Osteocyte (in vitro differentiated cells): ENCODE measurements around the gene SRD5A1. TPM values are rescaled to one million over a fixed set of nuclear protein-coding genes. Genes with fewer than 3 reads are reported as not detected.

Source experiments
- DNase-seq: peaks from one replicate; pipeline ENCODE4 v3.0.0; 2021; ENCODE audit warnings: mixed read lengths; ENCODE audit not compliant: unreplicated experiment; ENCODE audit errors: extremely low spot score
- H3K27ac Mint-ChIP-seq: one replicate; pipeline ENCODE4 v1.8.0; 2021; ENCODE audit warnings: mild to moderate bottlenecking, mixed read lengths; ENCODE audit not compliant: unreplicated experiment
- H3K27me3 Mint-ChIP-seq: one replicate; pipeline ENCODE4 v1.8.0; 2021; ENCODE audit warnings: mixed read lengths; ENCODE audit not compliant: unreplicated experiment
- H3K36me3 Mint-ChIP-seq: one replicate; pipeline ENCODE4 v1.8.0; 2021; ENCODE audit warnings: mixed read lengths; ENCODE audit not compliant: unreplicated experiment
- H3K4me1 Mint-ChIP-seq: one replicate; pipeline ENCODE4 v1.8.0; 2021; ENCODE audit warnings: mixed read lengths; ENCODE audit not compliant: unreplicated experiment
- H3K4me3 Mint-ChIP-seq: one replicate; pipeline ENCODE4 v1.8.0; 2021; ENCODE audit warnings: mild to moderate bottlenecking, moderate library complexity, mixed read lengths; ENCODE audit not compliant: unreplicated experiment
- H3K9me3 Mint-ChIP-seq: one replicate; pipeline ENCODE4 v1.8.0; 2021; ENCODE audit warnings: mixed read lengths; ENCODE audit not compliant: unreplicated experiment
- total RNA-seq: library from RNA; stranded (reverse); gene quantifications from 2 replicates; pipeline ENCODE4 v1.2.1, GENCODE V29; 2021
- TF ChIP-seq, protein P1 (sequence below): fragments of 200-600 bp; sonication (generic); IDR thresholded peaks from 2 replicates; pipeline ENCODE4 v1.5.0; 2021; ENCODE audit warnings: antibody characterized with exemption, mild to moderate bottlenecking, moderate library complexity

SRD5A1 gene
- total RNA-seq, 1 donor from 2014 or later: 25.0 TPM

DNA sequence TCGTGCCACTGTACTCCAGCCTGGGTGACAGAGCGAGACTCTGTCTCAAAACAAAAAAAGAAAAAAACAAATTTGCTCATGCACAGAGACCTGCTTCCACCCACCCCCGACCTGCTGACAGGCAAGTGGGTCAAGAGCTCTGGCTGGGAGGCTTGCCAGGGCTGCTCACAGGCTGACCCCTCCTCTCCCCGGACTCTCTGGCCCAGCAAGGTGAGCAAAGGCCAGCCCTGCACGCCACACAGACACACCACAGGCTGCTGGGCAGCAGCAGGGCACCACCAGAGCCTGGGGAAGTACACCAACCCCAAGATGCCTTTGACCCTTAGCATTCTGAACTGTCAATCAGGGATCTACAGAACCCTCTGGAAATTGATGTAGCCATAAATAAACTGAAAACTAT is 29.6 kb upstream of the SRD5A1 start:
- Mint-ChIP-seq H3K27me3 (no peaks in the 10 kb centered on the region), H3K36me3 (peaks cover 61% of the 10 kb centered on the region), H3K4me1 (no peaks in the 10 kb centered on the region), H3K27ac (no peak overlapping the region), H3K4me3 (no peak overlapping the region), H3K9me3 (no peaks in the 10 kb centered on the region)
- DNase-seq: no peak
- TF ChIP-seq, protein P1, sequence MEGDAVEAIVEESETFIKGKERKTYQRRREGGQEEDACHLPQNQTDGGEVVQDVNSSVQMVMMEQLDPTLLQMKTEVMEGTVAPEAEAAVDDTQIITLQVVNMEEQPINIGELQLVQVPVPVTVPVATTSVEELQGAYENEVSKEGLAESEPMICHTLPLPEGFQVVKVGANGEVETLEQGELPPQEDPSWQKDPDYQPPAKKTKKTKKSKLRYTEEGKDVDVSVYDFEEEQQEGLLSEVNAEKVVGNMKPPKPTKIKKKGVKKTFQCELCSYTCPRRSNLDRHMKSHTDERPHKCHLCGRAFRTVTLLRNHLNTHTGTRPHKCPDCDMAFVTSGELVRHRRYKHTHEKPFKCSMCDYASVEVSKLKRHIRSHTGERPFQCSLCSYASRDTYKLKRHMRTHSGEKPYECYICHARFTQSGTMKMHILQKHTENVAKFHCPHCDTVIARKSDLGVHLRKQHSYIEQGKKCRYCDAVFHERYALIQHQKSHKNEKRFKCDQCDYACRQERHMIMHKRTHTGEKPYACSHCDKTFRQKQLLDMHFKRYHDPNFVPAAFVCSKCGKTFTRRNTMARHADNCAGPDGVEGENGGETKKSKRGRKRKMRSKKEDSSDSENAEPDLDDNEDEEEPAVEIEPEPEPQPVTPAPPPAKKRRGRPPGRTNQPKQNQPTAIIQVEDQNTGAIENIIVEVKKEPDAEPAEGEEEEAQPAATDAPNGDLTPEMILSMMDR: no peak

DNA sequence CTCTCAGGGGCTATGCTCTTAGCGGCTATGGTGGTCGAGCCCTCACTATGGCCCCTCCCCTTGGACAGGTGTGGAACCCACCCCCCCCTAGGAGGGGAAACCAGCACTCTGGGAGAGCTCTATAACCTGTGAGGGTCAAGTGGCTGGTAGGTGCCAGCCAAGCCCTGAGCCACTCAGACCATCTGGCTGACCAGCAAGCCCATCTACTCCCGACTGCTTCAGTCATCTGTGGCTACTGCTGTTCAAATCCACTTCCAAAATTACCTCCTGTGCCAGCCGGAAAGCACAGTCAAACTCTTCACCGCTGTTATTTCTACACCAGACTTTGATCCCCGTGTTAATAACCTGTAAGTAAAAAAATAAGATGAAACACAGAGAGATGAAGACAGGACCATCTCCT is 28.9 kb upstream of the SRD5A1 start:
- H3K4me3 Mint-ChIP-seq: no peak overlapping the region
- no peaks in the 10 kb centered on the region for H3K4me1 Mint-ChIP-seq
- H3K27ac Mint-ChIP-seq: no peak overlapping the region
- H3K36me3 Mint-ChIP-seq: peaks cover 63% of the 10 kb centered on the region
- no peaks in the 10 kb centered on the region for H3K27me3 Mint-ChIP-seq
- H3K9me3 Mint-ChIP-seq: no peaks in the 10 kb centered on the region
- DNase-seq: no peak
- TF ChIP-seq, protein P1: no peak

DNA sequence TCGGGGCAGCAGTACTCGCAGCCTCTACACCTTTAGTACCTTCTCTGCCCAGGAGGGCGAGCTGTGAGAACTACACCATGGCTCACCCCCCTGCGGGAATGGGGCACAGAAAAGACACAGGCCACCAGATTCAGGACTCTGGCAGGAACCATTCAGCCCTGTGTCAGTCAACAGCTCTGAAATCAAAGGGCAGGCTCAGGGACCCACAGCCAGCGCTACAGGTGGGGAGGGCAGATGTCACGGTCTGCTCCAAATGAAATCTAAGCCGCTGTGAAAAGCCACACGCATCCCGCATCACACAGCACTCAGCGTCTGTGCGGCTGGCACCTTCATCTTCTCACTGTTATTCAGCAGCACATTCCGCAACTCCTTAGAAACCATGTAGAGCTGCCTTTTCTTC is 28.3 kb upstream of the SRD5A1 start:
- TF ChIP-seq, protein P1: no peak
- Mint-ChIP-seq H3K9me3 (no peaks in the 10 kb centered on the region), H3K27ac (no peak overlapping the region), H3K4me1 (no peaks in the 10 kb centered on the region), H3K4me3 (no peak overlapping the region), H3K36me3 (peaks cover 68% of the 10 kb centered on the region), H3K27me3 (no peaks in the 10 kb centered on the region)
- no peak for DNase-seq

DNA sequence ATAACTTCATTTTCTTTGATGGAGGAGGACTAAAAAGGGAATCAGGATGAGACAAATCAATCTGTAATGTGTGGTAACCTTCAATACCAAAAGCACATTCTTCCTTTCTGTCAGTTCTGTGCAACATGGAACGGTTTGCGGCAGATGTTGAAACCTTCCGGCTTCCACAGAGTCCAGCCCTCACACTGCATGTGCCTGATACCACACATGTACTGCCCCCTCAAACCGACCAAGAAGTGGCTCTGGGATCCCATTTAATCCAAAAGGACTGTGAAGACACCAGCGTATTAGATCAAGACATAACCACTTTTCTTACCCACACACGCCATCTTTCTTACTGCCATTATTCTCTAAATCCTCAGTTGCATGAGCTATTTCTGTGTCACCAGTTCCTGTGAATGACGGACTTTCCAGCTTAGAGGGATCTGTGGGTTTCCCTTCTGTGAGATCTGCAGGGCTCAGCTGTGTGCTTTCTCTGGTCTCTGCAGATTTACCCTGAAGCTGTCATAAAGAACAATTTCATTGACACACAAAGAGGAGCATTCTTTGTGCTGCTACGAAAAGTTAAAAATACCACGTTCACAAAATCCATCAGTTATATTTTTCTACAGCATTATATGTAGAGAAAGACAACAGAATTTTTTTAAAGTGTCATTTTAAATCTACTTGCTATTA is 26.2 kb upstream of the SRD5A1 start:
- Mint-ChIP-seq H3K4me3 (no peak overlapping the region), H3K27ac (no peak overlapping the region), H3K36me3 (peaks cover 56% of the 10 kb centered on the region), H3K9me3 (no peaks in the 10 kb centered on the region), H3K27me3 (no peaks in the 10 kb centered on the region), H3K4me1 (no peaks in the 10 kb centered on the region)
- TF ChIP-seq, protein P1: no peak
- peak; percentile 32 for DNase-seq

DNA sequence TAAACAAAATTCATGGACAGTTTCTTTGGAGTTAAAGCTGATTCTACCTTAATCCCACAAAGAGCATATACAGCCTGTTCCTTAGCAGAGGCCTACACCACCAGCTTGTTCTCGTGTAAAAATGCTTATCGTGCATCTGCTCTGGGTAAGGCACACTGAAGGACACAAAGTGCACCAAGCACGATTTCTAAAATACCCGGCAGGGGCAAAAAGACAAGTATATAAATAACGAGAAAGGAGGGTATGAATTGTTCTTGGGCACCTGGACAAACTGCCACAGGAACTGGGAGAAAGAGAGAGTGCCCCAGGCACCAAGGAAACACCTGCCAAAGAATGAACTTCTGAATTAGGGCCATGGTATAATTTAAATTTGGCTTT is 25.7 kb upstream of the SRD5A1 start:
- no peaks in the 10 kb centered on the region for H3K4me1 Mint-ChIP-seq
- no peak overlapping the region for H3K27ac Mint-ChIP-seq
- DNase-seq: no peak
- no peak overlapping the region for H3K4me3 Mint-ChIP-seq
- TF ChIP-seq, protein P1: no peak
- no peaks in the 10 kb centered on the region for H3K27me3 Mint-ChIP-seq
- H3K36me3 Mint-ChIP-seq: peaks cover 61% of the 10 kb centered on the region
- H3K9me3 Mint-ChIP-seq: no peaks in the 10 kb centered on the region
